LNCAP (cell line): ENCODE results near the gene MAP4K5.

Experiments used
- TF ChIP-seq, protein P1 (sequence below): fragments of 450-650 bp; IDR thresholded peaks from 2 replicates; pipeline ENCODE4 v1.5.1; 2017; ENCODE audit warnings: mild to moderate bottlenecking

MAP4K5 gene

GRCh38 chr14:50380455-50380854 lies 151.9 kb downstream of the MAP4K5 start:
- TF ChIP-seq, protein P1, sequence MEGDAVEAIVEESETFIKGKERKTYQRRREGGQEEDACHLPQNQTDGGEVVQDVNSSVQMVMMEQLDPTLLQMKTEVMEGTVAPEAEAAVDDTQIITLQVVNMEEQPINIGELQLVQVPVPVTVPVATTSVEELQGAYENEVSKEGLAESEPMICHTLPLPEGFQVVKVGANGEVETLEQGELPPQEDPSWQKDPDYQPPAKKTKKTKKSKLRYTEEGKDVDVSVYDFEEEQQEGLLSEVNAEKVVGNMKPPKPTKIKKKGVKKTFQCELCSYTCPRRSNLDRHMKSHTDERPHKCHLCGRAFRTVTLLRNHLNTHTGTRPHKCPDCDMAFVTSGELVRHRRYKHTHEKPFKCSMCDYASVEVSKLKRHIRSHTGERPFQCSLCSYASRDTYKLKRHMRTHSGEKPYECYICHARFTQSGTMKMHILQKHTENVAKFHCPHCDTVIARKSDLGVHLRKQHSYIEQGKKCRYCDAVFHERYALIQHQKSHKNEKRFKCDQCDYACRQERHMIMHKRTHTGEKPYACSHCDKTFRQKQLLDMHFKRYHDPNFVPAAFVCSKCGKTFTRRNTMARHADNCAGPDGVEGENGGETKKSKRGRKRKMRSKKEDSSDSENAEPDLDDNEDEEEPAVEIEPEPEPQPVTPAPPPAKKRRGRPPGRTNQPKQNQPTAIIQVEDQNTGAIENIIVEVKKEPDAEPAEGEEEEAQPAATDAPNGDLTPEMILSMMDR = no peak

GRCh38 chr14:50379563-50379962 lies 152.8 kb downstream of the MAP4K5 start:
- TF ChIP-seq, protein P1 = no peak

GRCh38 chr14:50377550-50378085 lies 154.8 kb downstream of the MAP4K5 start:
- TF ChIP-seq, protein P1 = no peak

DNA sequence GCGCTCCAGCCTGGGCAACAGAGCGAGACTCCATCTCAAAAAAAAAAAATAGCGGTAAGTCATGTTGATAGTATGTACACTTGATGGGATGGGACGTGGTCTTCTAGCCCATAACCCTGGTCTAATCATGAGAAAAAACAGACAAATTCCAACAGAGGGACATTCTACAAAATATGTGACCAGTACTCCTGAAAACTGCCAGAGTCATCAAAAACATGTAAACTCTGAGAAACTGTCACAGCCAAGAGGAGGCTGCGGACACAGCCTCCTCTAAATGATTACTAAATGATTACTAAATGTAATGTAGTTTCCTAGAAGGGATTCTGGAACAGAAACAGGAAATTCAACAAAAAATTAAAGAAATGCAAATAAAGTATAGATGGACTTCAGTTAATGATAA lies 156.6 kb downstream of the MAP4K5 start:
- TF ChIP-seq, protein P1 = no peak

DNA sequence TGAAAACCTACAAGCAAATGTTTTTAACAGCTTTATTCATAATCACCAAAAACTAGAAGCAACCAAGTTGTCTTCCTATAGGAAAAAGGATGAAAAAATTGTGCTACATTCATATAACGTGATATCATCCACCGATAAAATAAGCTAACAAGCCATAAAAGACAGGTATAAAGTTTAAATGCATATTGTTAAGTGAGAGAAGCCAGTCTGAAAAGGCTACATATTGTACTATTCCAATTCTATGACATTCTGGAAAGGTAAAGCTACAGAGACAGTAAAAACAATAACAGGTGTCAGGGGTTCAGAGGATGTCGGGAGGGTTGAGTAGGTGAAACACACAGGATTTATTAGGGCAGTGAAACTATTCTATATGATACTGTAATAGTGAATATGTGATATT lies 158.4 kb downstream of the MAP4K5 start:
- TF ChIP-seq, protein P1 = no peak

GRCh38 chr14:50371546-50371945 lies 160.8 kb downstream of the MAP4K5 start:
- TF ChIP-seq, protein P1 = no peak
